Measurements from ENCODE around the gene LHX2.

LHX2 gene

GRCh38 chr9:124029617-124030016 lies 18.0 kb downstream of the LHX2 start:
- Mint-ChIP-seq H3K4me1 (ENCODE audit: low read depth) (no peaks in the 10 kb centered on the region), H3K27ac (no peak overlapping the region), H3K4me3 (no peak overlapping the region), H3K27me3 (peaks cover 85% of the 10 kb centered on the region), H3K9me3 (no peaks in the 10 kb centered on the region), H3K36me3 (ENCODE audit: low read depth) (no peaks in the 10 kb centered on the region)
- DNase-seq, result no peak

GRCh38 chr9:124030969-124031451 lies 19.4 kb downstream of the LHX2 start:
- Mint-ChIP-seq H3K27ac (no peak overlapping the region), H3K4me3 (no peak overlapping the region), H3K27me3 (peaks cover 84% of the 10 kb centered on the region), H3K4me1 (ENCODE audit: low read depth) (no peaks in the 10 kb centered on the region), H3K36me3 (ENCODE audit: low read depth) (no peaks in the 10 kb centered on the region), H3K9me3 (no peaks in the 10 kb centered on the region)
- no peak for DNase-seq

- peaks cover 82% of the 10 kb centered on the region for H3K27me3 Mint-ChIP-seq
- no peaks in the 10 kb centered on the region for H3K9me3 Mint-ChIP-seq
- H3K27ac Mint-ChIP-seq, result no peak overlapping the region
- H3K4me3 Mint-ChIP-seq, result no peak overlapping the region
- H3K36me3 Mint-ChIP-seq (ENCODE audit: low read depth), result no peaks in the 10 kb centered on the region
- DNase-seq, result no peak
- no peaks in the 10 kb centered on the region for H3K4me1 Mint-ChIP-seq (ENCODE audit: low read depth)
Measured at GRCh38 chr9:124032247-124032646, 20.7 kb downstream of the LHX2 start.

- peaks cover 85% of the 10 kb centered on the region for H3K27me3 Mint-ChIP-seq
Measured at GRCh38 chr9:124033348-124033747, 21.8 kb downstream of the LHX2 start.

GRCh38 chr9:124033967-124034366 lies 22.4 kb downstream of the LHX2 start:
- H3K27ac Mint-ChIP-seq, result no peak overlapping the region
- H3K4me1 Mint-ChIP-seq (ENCODE audit: low read depth), result no peaks in the 10 kb centered on the region
- H3K36me3 Mint-ChIP-seq (ENCODE audit: low read depth), result no peaks in the 10 kb centered on the region
- H3K4me3 Mint-ChIP-seq, result no peak overlapping the region
- DNase-seq, result no peak
- peaks cover 89% of the 10 kb centered on the region for H3K27me3 Mint-ChIP-seq
- no peaks in the 10 kb centered on the region for H3K9me3 Mint-ChIP-seq

More at GRCh38 chr9:124033348-124033747, 21.8 kb downstream of the LHX2 start:
- no peaks in the 10 kb centered on the region for H3K9me3 Mint-ChIP-seq
- no peak overlapping the region for H3K4me3 Mint-ChIP-seq
- H3K27ac Mint-ChIP-seq, result no peak overlapping the region
- H3K4me1 Mint-ChIP-seq (ENCODE audit: low read depth), result no peaks in the 10 kb centered on the region
- no peak for DNase-seq
- no peaks in the 10 kb centered on the region for H3K36me3 Mint-ChIP-seq (ENCODE audit: low read depth)

- DNase-seq, result no peak
- no peaks in the 10 kb centered on the region for H3K36me3 Mint-ChIP-seq (ENCODE audit: low read depth)
- H3K27me3 Mint-ChIP-seq, result peaks cover 90% of the 10 kb centered on the region
- no peak overlapping the region for H3K27ac Mint-ChIP-seq
- peaks cover 2% of the 10 kb centered on the region for H3K4me1 Mint-ChIP-seq (ENCODE audit: low read depth)
- no peak overlapping the region for H3K4me3 Mint-ChIP-seq
- no peaks in the 10 kb centered on the region for H3K9me3 Mint-ChIP-seq
Measured at GRCh38 chr9:124035001-124035650, 23.6 kb downstream of the LHX2 start.

- Mint-ChIP-seq H3K27me3 (peaks cover 91% of the 10 kb centered on the region), H3K4me3 (no peak overlapping the region)
Measured at GRCh38 chr9:124036578-124036977, 25.0 kb downstream of the LHX2 start.

GRCh38 chr9:124037790-124038189 lies 26.2 kb downstream of the LHX2 start:
- peaks cover 92% of the 10 kb centered on the region for H3K27me3 Mint-ChIP-seq
- H3K4me1 Mint-ChIP-seq (ENCODE audit: low read depth), result peaks cover 14% of the 10 kb centered on the region
- H3K27ac Mint-ChIP-seq, result no peak overlapping the region
- H3K9me3 Mint-ChIP-seq, result no peaks in the 10 kb centered on the region
- H3K36me3 Mint-ChIP-seq (ENCODE audit: low read depth), result no peaks in the 10 kb centered on the region
- DNase-seq, result no peak
- no peak overlapping the region for H3K4me3 Mint-ChIP-seq

More at GRCh38 chr9:124036578-124036977, 25.0 kb downstream of the LHX2 start:
- Mint-ChIP-seq H3K4me1 (ENCODE audit: low read depth) (peaks cover 13% of the 10 kb centered on the region), H3K36me3 (ENCODE audit: low read depth) (no peaks in the 10 kb centered on the region), H3K9me3 (no peaks in the 10 kb centered on the region), H3K27ac (no peak overlapping the region)
- no peak for DNase-seq

- Mint-ChIP-seq H3K27me3 (peaks cover 92% of the 10 kb centered on the region), H3K4me3 (no peak overlapping the region), H3K4me1 (ENCODE audit: low read depth) (peaks cover 14% of the 10 kb centered on the region), H3K36me3 (ENCODE audit: low read depth) (no peaks in the 10 kb centered on the region), H3K27ac (no peak overlapping the region), H3K9me3 (no peaks in the 10 kb centered on the region)
- no peak for DNase-seq
Measured at GRCh38 chr9:124038239-124038638, 26.7 kb downstream of the LHX2 start.

GRCh38 chr9:124038790-124039633 lies 27.4 kb downstream of the LHX2 start:
- Mint-ChIP-seq H3K27ac (no peak overlapping the region), H3K4me3 (no peak overlapping the region), H3K36me3 (ENCODE audit: low read depth) (no peaks in the 10 kb centered on the region), H3K27me3 (peaks cover 92% of the 10 kb centered on the region), H3K4me1 (ENCODE audit: low read depth) (peaks cover 14% of the 10 kb centered on the region), H3K9me3 (no peaks in the 10 kb centered on the region)
- no peak for DNase-seq

GRCh38 chr9:124040186-124040931 lies 28.8 kb downstream of the LHX2 start:
- Mint-ChIP-seq H3K27me3 (peaks cover 90% of the 10 kb centered on the region), H3K4me1 (ENCODE audit: low read depth) (peaks cover 16% of the 10 kb centered on the region), H3K4me3 (no peak overlapping the region), H3K9me3 (no peaks in the 10 kb centered on the region), H3K27ac (peak overlapping the region; percentile 28), H3K36me3 (ENCODE audit: low read depth) (no peaks in the 10 kb centered on the region)
- DNase-seq, result no peak

GRCh38 chr9:124040935-124041816 lies 29.6 kb downstream of the LHX2 start:
- Mint-ChIP-seq H3K27me3 (peaks cover 91% of the 10 kb centered on the region), H3K9me3 (no peaks in the 10 kb centered on the region), H3K27ac (no peak overlapping the region), H3K4me3 (no peak overlapping the region), H3K4me1 (ENCODE audit: low read depth) (peaks cover 16% of the 10 kb centered on the region), H3K36me3 (ENCODE audit: low read depth) (no peaks in the 10 kb centered on the region)
- DNase-seq, result peak; percentile 71

- Mint-ChIP-seq H3K9me3 (no peaks in the 10 kb centered on the region), H3K27ac (no peak overlapping the region), H3K4me1 (ENCODE audit: low read depth) (peaks cover 16% of the 10 kb centered on the region), H3K4me3 (no peak overlapping the region), H3K36me3 (ENCODE audit: low read depth) (no peaks in the 10 kb centered on the region), H3K27me3 (peaks cover 91% of the 10 kb centered on the region)
- DNase-seq, result no peak
Measured at GRCh38 chr9:124041817-124042116, 30.2 kb downstream of the LHX2 start.

GRCh38 chr9:124042201-124042721 lies 30.7 kb downstream of the LHX2 start:
- no peak for DNase-seq
- Mint-ChIP-seq H3K27ac (no peak overlapping the region), H3K9me3 (no peaks in the 10 kb centered on the region), H3K4me3 (no peak overlapping the region), H3K36me3 (ENCODE audit: low read depth) (no peaks in the 10 kb centered on the region), H3K4me1 (ENCODE audit: low read depth) (peaks cover 16% of the 10 kb centered on the region), H3K27me3 (peaks cover 91% of the 10 kb centered on the region)

Measured in activated T-cell treated with anti-CD3 and anti-CD28 coated beads, Interleukin-2, amount 50 U/mL, for 24 hours (primary cell).